ENCODE measurements around the gene ZBTB42.
A peak's percentile ranks its signal among the peaks of the same experiment; 100 is the strongest.

The ZBTB42 gene

GRCh38 chr14:104795781-104796686 is 4.9 kb upstream of the ZBTB42 start:
- DNase-seq = no peak

- no peak for DNase-seq
These were observed 4.2 kb upstream of the ZBTB42 start for GRCh38 chr14:104796687-104797081.

- DNase-seq = no peak
These were observed 3.5 kb upstream of the ZBTB42 start for GRCh38 chr14:104797115-104798044.

GRCh38 chr14:104798300-104799243 is 2.3 kb upstream of the ZBTB42 start:
- no peak for DNase-seq

- DNase-seq = no peak
These were observed 1.5 kb upstream of the ZBTB42 start for GRCh38 chr14:104799244-104800014.

- DNase-seq = peak; percentile 51
These were observed 708 bp upstream of the ZBTB42 start for GRCh38 chr14:104800015-104800770.

GRCh38 chr14:104801520-104802393 is 856 bp downstream of the ZBTB42 start:
- no peak for DNase-seq

GRCh38 chr14:104802394-104803184 is 1.7 kb downstream of the ZBTB42 start:
- no peak for DNase-seq

- DNase-seq = no peak
These were observed 2.5 kb downstream of the ZBTB42 start for GRCh38 chr14:104803280-104803911.

GRCh38 chr14:104803912-104804410 is 3.1 kb downstream of the ZBTB42 start:
- no peak for DNase-seq

- no peak for DNase-seq
These were observed 3.8 kb downstream of the ZBTB42 start for GRCh38 chr14:104804481-104805325.

GRCh38 chr14:104805326-104805678 is 4.4 kb downstream of the ZBTB42 start:
- peak; percentile 37 for DNase-seq

- DNase-seq = no peak
These were observed 5.2 kb downstream of the ZBTB42 start for GRCh38 chr14:104805941-104806624.

GRCh38 chr14:104806625-104807465 is 5.9 kb downstream of the ZBTB42 start:
- no peak for DNase-seq

GRCh38 chr14:104808456-104808855 is 7.6 kb downstream of the ZBTB42 start:
- no peak for DNase-seq

GRCh38 chr14:104810316-104810715 is 9.4 kb downstream of the ZBTB42 start:
- DNase-seq = no peak

Data from amniotic stem cell (primary cell).